Keratinocyte (primary cell): ENCODE results near the gene ARHGAP15. TPM values are rescaled to one million over a fixed set of nuclear protein-coding genes. Genes with fewer than 3 reads are reported as not detected.

Source experiments
- DNase-seq: peaks from one replicate; pipeline ENCODE4 v3.0.0-alpha.2; 2011; ENCODE audit warnings: low read depth, missing footprints, low spot score
- FAIRE-seq: peaks from 2 replicates; lab custom pipeline; 2011; peaks lifted over from hg19 to GRCh38; lab: Jason Lieb, UNC
- H2AFZ ChIP-seq: 2 replicates; pipeline ENCODE4 v1.6.0; 2012; ENCODE audit warnings: low read length, control low read depth, inconsistent platforms; ENCODE audit not compliant: control insufficient read depth
- H3K27ac ChIP-seq: 2 replicates; pipeline ENCODE4 v1.5.1; 2011; ENCODE audit warnings: low read length; ENCODE audit not compliant: control insufficient read depth, insufficient read depth
- H3K27me3 ChIP-seq: 3 replicates; pipeline ENCODE4 v1.6.0; 2011; ENCODE audit warnings: low read length; ENCODE audit not compliant: control insufficient read depth, insufficient read depth; ENCODE audit errors: extremely low read depth
- H3K36me3 ChIP-seq, 2 experiments: 2 replicates in 1 of 2; 3 replicates in 1 of 2; pipeline ENCODE4 v1.5.1; 2011; ENCODE audit warnings: low read length in 2 of 2, mild to moderate bottlenecking in 1 of 2; ENCODE audit not compliant: control insufficient read depth in 2 of 2, insufficient read depth in 2 of 2; ENCODE audit errors: extremely low read depth in 1 of 2
- H3K4me1 ChIP-seq: 3 replicates; pipeline ENCODE4 v1.5.1; 2011; ENCODE audit warnings: low read length; ENCODE audit not compliant: control insufficient read depth, insufficient read depth; ENCODE audit errors: extremely low read depth
- H3K4me2 ChIP-seq: 3 replicates; pipeline ENCODE4 v1.6.0; 2011; ENCODE audit warnings: low read depth, low read length; ENCODE audit not compliant: control insufficient read depth, insufficient read depth; ENCODE audit errors: extremely low read depth
- H3K4me3 ChIP-seq, 3 experiments: fragments of 200-600 bp in 1 of 3; sonication (generic) in 1 of 3; 2 replicates in 2 of 3; 3 replicates in 1 of 3; pipeline ENCODE4 v1.5.1; 2011 to 2016; ENCODE audit warnings: low read length in 3 of 3, mild to moderate bottlenecking in 3 of 3, control low read depth in 2 of 3, inconsistent platforms in 1 of 3, low read depth in 1 of 3, mixed read lengths in 1 of 3, mixed run types in 1 of 3, moderate library complexity in 1 of 3; ENCODE audit not compliant: control insufficient read depth in 2 of 3, insufficient read depth in 2 of 3; ENCODE audit errors: extremely low read depth in 1 of 3
- H3K79me2 ChIP-seq: 2 replicates; pipeline ENCODE4 v1.6.0; 2012; ENCODE audit warnings: low read length; ENCODE audit not compliant: control insufficient read depth, insufficient read depth
- H3K9ac ChIP-seq: 3 replicates; pipeline ENCODE4 v1.6.0; 2011; ENCODE audit warnings: low read length; ENCODE audit not compliant: control insufficient read depth, insufficient read depth; ENCODE audit errors: extremely low read depth
- H3K9me1 ChIP-seq: 3 replicates; pipeline ENCODE4 v1.6.0; 2011; ENCODE audit warnings: low read length; ENCODE audit not compliant: control insufficient read depth, insufficient read depth; ENCODE audit errors: extremely low read depth
- H3K9me3 ChIP-seq: 2 replicates; pipeline ENCODE4 v1.5.1; 2012; ENCODE audit warnings: low read depth, low read length; ENCODE audit not compliant: control insufficient read depth
- H4K20me1 ChIP-seq: 3 replicates; pipeline ENCODE4 v1.6.0; 2011; ENCODE audit warnings: low read length; ENCODE audit not compliant: control insufficient read depth, insufficient read depth; ENCODE audit errors: extremely low read depth
- EZH2 ChIP-seq: IDR thresholded peaks from one replicate; pipeline ENCODE4 v1.6.1; 2012; ENCODE audit warnings: inconsistent platforms, mild to moderate bottlenecking, low read length, moderate library complexity
- dilution Hi-C: fragments of 300-500 bp; cut with MboI; formaldehyde crosslinking; loops from one replicate; pipeline ENCODE4 v1.7.0; 2020; ENCODE audit warnings: low sequenced_read_pairs; ENCODE audit not compliant: extremely low pct_ligation_motif_present
- polyA plus RNA-seq, 5 experiments: library from polyadenylated mRNA; depleted of rRNA in 3 of 5; stranded (reverse) in 3 of 5; stranded (forward) in 1 of 5; unstranded in 1 of 5; fragments of >200 nt; gene quantifications; 1 replicate in 1 of 5; 2 replicates in 3 of 5; 3 replicates in 1 of 5; pipeline versions ENCODE4 v1.2.1 to v1.2.3, GENCODE V29; 2011 to 2012; ENCODE audit warnings: missing spikeins in 2 of 5, low read depth in 1 of 5, low replicate concordance in 1 of 5
- TF ChIP-seq, protein P1 (sequence below), 3 experiments: IDR thresholded peaks in 1 of 3; conservative IDR thresholded peaks in 1 of 3; optimal IDR thresholded peaks in 1 of 3; 2 replicates in 2 of 3; 3 replicates in 1 of 3; pipeline versions ENCODE3 to v1.5.1; 2011; ENCODE audit warnings: low read length in 3 of 3, mild to moderate bottlenecking in 3 of 3, moderate library complexity in 2 of 3, control low read depth in 1 of 3, inconsistent platforms in 1 of 3; ENCODE audit not compliant: insufficient read depth in 2 of 3; ENCODE audit errors: extremely low read depth in 1 of 3

ARHGAP15 gene
- polyA plus RNA-seq, 1 donor (not counting 4 experiments of a cell fraction or from before 2014, with no cell fraction given), result not detected

DNA sequence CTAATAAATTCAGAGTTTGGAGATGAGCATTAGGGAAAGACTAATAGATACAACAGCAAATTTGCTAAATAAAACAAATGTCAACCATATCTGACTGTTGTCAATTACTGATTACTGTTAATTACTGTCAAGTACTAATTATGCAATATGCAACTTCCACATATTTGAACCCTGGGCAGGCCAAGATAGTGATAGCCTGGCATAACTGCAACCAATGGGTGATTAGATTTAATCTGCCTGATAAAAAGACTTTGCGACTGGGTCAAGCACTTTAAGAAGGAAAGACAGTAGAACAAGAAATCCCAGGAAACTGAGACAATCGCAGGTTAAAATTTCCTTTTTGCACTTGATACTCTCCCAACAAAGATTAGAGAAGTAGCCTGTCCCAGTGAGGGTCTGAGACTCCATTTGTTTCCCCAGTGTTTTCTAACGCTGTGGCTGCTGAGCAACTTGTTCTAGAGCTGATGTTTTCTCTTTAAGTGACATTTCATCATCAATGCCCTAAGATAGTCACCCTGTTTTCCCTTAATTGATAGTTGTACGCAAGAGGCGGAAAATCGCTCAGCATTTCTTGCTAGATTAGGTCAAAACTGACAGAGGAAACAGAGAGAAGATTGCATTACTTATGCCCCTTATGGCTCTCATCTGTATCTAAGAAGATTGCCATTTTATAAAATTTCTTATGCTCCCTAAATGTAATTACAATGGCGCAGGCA lies 17.8 kb downstream of the ARHGAP15 start:
- H3K36me3 ChIP-seq, result no peaks in the 10 kb centered on the region
- H3K27ac ChIP-seq, result no peak overlapping the region
- H3K4me2 ChIP-seq, result no peak overlapping the region
- H3K9ac ChIP-seq, result no peak overlapping the region
- no peak overlapping the region for H2AFZ ChIP-seq
- dilution Hi-C loops, result no loop called here
- no peaks in the 10 kb centered on the region for H3K9me3 ChIP-seq
- H3K27me3 ChIP-seq, result no peaks in the 10 kb centered on the region
- DNase-seq (no peak), FAIRE-seq (no peak)
- H3K4me1 ChIP-seq, result no peaks in the 10 kb centered on the region
- no peaks in the 10 kb centered on the region for H3K79me2 ChIP-seq
- TF ChIP-seq, protein P1, sequence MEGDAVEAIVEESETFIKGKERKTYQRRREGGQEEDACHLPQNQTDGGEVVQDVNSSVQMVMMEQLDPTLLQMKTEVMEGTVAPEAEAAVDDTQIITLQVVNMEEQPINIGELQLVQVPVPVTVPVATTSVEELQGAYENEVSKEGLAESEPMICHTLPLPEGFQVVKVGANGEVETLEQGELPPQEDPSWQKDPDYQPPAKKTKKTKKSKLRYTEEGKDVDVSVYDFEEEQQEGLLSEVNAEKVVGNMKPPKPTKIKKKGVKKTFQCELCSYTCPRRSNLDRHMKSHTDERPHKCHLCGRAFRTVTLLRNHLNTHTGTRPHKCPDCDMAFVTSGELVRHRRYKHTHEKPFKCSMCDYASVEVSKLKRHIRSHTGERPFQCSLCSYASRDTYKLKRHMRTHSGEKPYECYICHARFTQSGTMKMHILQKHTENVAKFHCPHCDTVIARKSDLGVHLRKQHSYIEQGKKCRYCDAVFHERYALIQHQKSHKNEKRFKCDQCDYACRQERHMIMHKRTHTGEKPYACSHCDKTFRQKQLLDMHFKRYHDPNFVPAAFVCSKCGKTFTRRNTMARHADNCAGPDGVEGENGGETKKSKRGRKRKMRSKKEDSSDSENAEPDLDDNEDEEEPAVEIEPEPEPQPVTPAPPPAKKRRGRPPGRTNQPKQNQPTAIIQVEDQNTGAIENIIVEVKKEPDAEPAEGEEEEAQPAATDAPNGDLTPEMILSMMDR (optimal IDR thresholded peaks at IDR 0.05 in 1 of 3, IDR thresholded peaks at IDR 0.05 in 1 of 3, conservative IDR thresholded peaks at IDR 0.05 in 1 of 3; ENCODE audit: extremely low read depth in 1 of 3, insufficient read depth in 2 of 3, low read length in 3 of 3), result no peak
- TF ChIP-seq EZH2, result no peak
- H3K4me3 ChIP-seq, result no peak overlapping the region
- no peaks in the 10 kb centered on the region for H4K20me1 ChIP-seq
- no peaks in the 10 kb centered on the region for H3K9me1 ChIP-seq

DNA sequence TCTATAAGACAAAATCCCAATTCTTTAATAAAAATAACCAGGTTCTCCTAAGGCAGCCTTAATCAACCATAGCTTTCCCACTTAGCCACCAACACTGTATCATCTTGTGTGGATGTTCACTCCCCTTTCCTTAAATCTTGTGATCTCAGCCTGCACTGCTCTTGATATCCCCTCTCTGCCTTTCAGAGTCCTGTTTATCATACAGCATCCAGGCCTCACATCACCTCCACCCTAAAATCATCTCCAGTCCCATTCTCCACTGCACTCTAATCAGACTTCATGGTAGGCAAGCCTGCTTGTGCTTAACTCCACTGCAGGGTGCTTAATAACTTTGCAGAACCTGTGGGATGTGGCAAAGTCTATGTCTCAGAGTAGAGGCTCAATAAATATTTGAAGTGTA lies 18.8 kb downstream of the ARHGAP15 start:
- Histone ChIP-seq H3K27me3 (no peaks in the 10 kb centered on the region), H3K36me3 (no peaks in the 10 kb centered on the region), H3K4me2 (no peak overlapping the region), H3K4me3 (no peak overlapping the region), H4K20me1 (no peaks in the 10 kb centered on the region), H2AFZ (no peak overlapping the region), H3K79me2 (no peaks in the 10 kb centered on the region), H3K9me3 (no peaks in the 10 kb centered on the region), H3K9ac (no peak overlapping the region), H3K4me1 (no peaks in the 10 kb centered on the region), H3K27ac (no peak overlapping the region), H3K9me1 (no peaks in the 10 kb centered on the region)
- DNase-seq, result no peak
- dilution Hi-C loops, result no loop called here
- TF ChIP-seq, protein P1 (optimal IDR thresholded peaks at IDR 0.05 in 1 of 3, IDR thresholded peaks at IDR 0.05 in 1 of 3, conservative IDR thresholded peaks at IDR 0.05 in 1 of 3; ENCODE audit: extremely low read depth in 1 of 3, insufficient read depth in 2 of 3, low read length in 3 of 3), result no peak
- TF ChIP-seq EZH2, result no peak
- FAIRE-seq, result no peak
